Measurements from ENCODE around the gene ARHGEF17.
"Not testable (repeated sequence)": the region's sequence is repeated elsewhere in the genome, so short reads cannot be mapped to it uniquely, and the experiment has no call there.

Gene ARHGEF17, protein sequence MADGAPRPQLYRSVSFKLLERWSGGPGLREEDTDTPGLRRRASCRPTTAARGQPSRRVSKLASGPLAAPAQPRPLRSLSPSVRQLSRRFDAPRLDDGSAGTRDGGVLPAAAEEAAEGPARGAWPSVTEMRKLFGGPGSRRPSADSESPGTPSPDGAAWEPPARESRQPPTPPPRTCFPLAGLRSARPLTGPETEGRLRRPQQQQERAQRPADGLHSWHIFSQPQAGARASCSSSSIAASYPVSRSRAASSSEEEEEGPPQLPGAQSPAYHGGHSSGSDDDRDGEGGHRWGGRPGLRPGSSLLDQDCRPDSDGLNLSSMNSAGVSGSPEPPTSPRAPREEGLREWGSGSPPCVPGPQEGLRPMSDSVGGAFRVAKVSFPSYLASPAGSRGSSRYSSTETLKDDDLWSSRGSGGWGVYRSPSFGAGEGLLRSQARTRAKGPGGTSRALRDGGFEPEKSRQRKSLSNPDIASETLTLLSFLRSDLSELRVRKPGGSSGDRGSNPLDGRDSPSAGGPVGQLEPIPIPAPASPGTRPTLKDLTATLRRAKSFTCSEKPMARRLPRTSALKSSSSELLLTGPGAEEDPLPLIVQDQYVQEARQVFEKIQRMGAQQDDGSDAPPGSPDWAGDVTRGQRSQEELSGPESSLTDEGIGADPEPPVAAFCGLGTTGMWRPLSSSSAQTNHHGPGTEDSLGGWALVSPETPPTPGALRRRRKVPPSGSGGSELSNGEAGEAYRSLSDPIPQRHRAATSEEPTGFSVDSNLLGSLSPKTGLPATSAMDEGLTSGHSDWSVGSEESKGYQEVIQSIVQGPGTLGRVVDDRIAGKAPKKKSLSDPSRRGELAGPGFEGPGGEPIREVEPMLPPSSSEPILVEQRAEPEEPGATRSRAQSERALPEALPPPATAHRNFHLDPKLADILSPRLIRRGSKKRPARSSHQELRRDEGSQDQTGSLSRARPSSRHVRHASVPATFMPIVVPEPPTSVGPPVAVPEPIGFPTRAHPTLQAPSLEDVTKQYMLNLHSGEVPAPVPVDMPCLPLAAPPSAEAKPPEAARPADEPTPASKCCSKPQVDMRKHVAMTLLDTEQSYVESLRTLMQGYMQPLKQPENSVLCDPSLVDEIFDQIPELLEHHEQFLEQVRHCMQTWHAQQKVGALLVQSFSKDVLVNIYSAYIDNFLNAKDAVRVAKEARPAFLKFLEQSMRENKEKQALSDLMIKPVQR (N-terminal part only)

DNA sequence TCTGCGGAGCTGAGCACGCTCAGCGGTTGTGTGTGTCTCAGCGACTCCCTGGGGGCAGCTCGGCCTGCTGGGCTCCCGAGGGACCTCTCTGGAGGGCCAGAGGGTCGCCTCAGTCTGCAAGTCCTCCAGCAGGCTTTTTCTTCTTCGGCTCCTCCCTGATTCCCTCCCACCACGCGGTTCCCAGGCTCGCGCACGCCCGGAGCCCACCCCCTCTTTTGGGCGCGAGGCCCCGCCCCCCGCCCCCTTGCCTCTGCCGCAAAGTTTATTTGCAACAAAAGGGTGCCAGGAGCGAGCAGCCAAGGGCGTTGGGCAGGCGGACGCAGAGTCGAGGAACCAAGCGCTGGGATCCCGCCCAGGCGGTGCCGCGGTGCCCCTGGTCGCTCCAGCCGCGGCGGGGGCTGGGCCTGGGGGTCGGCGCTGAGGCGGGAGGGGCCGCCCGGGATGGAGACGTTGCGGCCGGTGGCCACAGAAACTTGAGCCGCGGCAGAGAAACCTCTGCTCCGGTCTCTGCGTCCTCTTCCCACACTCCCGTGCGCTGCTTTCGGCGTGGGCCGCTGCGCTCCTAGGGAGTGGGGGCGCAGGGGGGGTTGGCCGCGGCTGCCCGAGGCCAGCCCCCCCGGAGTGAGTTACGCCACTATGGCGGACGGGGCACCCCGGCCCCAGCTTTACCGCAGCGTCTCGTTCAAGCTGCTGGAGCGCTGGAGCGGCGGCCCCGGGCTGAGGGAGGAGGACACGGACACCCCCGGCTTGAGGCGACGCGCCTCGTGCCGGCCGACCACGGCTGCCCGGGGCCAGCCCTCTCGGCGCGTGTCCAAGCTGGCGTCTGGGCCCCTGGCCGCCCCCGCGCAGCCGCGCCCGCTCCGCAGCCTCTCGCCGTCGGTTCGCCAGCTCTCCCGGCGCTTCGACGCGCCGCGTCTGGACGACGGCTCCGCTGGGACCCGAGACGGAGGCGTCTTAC is at the start of gene ARHGEF17:
Gene ARHGEF17, plus strand, starts transcription at position 274 of the 958 bp plus-strand sequence. Its CDS starts 363 bp downstream, at position 637.
- in situ Hi-C loops (cut with MboI; ENCODE audit: low sequenced_read_pairs) = no loop called here

DNA sequence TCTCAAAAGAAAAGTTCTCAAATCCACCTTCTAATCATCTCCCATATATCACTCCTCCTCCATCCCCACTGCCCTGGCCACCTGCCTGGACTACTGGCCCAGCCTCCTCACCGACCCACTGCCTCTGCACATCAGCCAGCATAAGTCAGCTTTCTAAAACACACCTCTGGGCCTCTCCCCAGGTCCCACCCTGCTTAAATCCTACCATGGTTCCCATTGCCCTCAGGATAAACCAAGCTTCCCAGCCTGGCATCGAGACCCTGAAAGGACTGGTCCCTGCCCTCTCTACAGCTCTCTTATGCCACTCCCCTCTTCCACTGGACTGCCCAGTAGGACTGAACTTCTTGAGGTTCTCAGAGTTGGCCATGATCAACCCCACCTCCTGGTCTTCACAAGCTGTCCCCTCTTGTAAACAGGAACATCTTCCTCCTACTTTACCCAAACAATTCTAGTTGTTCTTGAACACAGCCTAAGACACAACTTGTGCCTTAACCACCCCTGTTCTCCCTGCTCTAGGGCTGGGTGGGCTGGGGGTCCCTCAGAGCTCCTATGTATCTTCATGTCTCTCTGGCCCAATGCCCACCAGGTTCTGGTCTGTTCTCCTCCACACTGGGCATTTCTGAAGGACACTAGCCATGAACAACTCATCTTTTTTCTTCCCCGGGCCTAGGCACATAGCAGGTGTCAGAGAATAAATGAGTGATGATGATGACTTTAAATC is 48.5 kb upstream of the ARHGEF17 start:
- in situ Hi-C loops (cut with MboI; ENCODE audit: low sequenced_read_pairs) = no loop called here

DNA sequence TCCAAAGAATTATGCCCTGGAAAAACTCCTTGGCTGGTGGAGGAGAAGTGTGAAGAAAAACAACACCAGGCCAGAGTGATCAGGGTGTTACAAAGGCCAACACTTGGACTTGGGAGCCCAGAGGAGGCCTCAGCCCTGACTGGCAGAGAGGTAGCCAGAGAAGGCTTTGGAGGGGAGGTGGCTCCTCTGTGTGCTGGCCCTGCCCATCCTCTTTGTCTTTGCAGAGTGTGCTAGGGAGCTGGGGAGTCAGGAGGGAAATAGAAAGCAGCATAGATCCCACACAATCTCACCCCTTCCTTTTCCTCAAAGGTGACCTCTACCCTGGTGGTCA is 48.0 kb upstream of the ARHGEF17 start:
- in situ Hi-C loops (cut with MboI; ENCODE audit: low sequenced_read_pairs) = no loop called here

DNA sequence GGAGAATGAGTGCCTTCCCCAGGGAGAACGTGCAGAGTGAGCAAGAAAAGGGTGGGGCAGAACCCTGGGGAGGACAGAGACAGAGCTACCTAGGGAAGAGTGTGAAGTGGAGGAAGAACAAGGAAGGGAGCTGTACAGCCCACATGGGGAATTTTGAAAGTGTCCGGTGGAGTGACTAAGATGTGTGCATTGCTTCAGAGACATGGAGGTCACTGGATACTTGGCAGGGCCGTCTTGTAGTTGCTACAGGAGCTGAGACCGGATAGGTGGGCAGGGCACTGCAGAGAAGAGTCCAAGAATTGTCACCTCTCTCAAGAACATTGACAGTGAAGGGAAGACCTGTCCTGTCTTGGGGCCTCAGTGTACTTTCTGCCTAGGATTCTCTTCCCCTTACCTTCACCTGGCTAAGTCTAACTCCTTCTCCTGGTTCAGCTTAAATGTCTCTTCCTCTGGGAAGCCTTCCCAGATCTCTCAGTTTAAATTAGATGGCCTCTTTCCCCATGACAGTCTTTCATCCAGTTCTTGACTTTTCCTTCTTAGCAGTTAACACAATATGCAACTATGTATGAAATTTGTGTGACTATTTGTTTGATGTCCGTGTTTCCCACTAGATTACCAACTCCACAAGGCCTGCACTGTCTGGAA is 45.1 kb upstream of the ARHGEF17 start:
- in situ Hi-C loops (cut with MboI; ENCODE audit: low sequenced_read_pairs) = no loop called here

DNA sequence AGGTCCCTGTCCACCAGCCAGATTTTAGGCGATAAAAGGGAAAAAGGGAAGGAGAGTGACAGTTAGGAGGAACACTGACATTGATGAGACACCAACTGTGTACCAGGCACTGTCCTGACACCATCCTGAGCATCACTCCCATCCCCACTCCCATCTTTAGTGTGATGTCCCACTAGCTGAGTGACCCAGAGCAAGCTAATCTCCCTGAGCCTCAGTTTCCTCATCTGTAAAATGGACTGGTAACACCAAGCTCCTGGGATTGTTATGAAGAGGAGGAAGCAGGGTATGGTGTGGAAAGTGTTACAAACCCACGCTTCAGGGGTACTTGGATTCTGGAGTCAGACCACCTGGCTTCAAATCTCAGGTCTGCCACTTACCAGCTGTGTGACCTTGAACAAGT is 44.4 kb upstream of the ARHGEF17 start:
- in situ Hi-C loops (cut with MboI; ENCODE audit: low sequenced_read_pairs) = no loop called here

DNA sequence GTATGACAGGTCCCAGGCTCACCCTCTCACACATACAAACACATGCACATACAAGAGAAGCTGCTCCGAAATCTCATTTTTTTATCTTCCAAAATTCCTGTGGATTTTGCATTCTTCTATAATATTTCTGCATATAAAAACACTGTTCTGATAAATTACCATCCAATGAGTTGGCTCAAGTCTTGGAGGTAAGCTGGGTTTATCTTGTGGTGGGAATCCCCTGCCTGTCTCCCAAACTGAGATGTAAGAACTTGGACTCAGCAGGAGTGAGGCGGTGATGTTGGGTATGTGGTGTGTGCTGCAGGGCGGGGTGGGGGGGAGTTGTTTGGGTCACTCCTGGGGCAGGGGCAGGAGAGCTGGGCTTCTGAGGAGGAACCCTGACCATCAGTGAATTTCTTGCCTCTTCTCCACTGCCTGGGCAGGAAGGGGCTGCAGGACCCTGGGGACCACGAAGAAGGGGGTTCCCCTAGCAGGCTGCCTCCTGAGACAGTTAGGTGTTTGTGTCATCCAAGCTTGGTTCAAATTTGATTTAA is 42.7 kb upstream of the ARHGEF17 start:
- in situ Hi-C loops (cut with MboI; ENCODE audit: low sequenced_read_pairs) = no loop called here

DNA sequence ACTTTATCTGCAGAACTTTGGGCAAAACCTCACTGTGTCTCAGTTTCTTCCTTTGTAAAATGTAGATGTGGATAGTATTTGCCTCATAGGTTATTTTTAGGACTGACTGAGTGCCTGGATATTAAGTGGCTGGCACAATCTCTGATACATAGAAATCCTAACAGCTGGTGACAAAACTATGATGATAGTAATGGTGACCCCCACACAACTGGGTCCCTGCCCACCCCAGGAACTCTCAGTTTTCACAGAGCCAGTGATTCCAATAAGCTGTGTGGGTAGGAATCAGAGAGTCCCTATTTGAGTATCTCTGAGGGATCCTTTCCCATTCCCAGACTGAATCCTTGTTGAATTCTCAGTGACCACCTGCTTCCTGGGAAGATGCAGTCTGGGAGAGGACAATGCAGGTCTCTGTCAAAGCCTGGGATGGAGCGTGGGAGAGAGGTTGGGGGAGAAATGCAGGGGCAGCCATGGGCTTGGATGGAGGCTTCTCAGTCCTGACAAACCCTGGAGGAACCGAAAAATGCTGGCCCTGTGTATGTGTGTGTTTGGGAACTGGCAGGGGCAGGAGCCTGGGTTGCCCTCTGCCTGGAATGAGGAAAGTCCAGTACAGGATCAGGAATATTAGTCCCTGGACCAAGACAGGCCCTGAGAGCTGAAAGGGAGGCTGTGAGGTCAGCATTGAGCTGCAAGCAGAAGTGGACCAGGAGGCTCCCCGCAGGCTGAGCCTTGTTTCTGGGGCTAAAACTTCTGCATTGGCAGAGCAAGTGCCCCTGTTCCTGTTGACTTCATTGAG is 42.0 kb upstream of the ARHGEF17 start:
- in situ Hi-C loops (cut with MboI; ENCODE audit: low sequenced_read_pairs) = no loop called here

DNA sequence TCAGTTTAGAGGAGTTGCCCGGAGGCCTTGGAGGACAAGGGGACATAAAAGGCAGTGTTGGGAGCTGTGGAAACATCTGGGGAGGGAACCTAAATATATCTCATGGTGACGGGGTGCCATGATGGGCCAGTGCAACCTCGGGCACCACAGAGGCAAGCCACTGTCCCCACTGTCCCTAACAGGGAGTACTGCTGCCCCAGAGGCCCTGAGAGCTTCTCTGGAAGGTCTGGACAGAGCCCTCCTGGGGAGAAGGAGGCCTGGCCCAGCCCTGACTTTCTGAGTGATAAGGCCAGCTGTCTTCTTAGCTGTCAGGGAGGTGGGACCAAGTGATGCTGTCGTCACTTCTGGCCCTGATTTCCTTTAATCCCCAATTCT is 41.4 kb upstream of the ARHGEF17 start:
- in situ Hi-C loops (cut with MboI; ENCODE audit: low sequenced_read_pairs) = no loop called here

DNA sequence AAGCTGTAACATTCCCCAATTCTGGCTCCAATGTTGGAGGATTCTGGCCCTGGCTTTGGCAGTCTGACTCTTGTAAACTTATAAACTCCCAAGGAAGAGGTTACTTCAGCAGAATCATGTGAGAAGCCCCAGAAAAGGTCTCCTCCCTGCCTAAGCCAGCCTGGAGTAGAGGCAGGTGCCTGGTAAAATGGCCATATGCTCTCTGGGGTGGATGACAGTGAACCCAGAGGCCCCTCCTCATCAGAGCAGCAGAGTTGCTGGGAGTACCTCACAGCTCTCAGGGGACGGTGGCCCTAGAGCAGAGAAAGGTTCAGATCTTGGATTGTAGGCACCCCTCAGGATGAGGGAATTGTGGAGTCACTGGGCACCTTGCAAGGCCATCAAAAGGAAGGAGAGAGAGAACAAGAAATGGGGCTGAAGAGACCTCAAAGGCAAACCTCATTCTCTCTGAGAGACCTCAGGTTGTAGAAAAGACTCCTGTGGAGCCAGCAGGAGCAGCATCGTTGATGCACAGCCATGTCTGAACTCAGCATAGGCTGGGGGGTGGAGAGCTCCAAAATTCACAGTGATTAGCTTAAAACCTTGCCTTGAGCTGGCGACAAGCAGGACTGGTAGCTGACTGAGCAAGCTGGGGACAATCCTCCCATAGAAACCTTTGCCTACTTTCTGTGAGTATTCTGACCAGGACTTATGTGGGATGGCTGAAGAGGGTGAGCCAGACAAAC is 40.8 kb upstream of the ARHGEF17 start:
- in situ Hi-C loops (cut with MboI; ENCODE audit: low sequenced_read_pairs) = no loop called here

DNA sequence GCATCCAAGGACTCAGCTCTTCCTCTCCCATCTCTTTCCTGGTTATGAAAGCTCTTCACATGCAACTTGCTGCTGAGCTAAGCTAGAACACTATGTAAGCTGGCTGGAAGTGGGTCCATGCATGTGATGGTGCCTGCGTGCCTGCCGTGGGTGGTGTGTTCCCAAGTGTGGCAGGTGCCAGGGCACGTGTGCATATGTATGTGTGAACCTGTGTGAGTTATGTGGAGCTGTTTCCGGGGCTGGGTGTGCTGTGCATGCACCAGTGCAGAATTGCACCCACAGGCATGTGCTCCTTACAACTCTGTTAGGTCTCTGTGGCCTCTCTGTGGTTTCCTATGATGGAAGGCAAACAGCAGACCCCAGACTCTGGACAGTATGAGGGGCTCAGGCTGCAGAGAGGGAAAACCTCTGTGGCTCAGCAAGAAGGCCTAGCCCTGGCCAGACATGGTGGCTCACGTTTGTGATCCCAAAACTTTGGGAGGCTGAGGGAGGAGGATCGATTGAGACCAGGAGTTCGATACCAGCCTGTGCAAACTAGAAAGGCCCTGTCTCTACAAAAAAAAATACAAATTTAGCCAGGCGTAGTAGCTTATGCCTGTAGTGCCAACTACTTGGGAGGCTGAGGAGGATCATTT is 40.1 kb upstream of the ARHGEF17 start:
- in situ Hi-C loops (cut with MboI; ENCODE audit: low sequenced_read_pairs) = no loop called here

DNA sequence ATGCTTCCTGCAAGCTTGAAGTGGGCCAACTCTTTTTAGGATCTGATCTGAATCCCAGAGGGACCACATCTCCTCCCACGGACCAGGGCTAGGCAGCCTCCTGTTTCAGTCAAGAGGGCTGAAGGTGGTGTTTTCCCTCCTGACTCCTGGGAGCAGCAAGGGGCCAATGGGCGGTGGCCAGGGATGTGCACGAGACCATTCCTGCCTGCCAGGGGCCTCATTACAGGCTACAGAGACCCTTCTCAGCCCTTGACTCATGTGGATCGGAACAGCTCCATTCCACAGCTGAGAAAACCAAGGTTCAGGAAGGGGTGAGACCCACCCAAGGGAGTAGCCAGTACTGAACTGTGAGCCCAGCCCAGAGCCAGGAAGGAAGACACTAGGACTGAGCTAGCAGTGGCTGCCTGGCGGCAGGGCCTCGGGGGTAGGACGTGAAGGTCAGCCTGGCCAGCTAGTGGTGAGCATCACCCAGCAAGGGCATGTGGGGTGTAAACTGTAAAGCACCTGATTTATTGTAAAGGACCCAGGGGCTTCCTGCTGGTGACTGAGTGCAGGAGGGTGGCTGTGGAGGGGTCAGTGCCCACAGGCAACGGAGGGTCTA is 39.3 kb upstream of the ARHGEF17 start:
- in situ Hi-C loops (cut with MboI; ENCODE audit: low sequenced_read_pairs) = no loop called here

DNA sequence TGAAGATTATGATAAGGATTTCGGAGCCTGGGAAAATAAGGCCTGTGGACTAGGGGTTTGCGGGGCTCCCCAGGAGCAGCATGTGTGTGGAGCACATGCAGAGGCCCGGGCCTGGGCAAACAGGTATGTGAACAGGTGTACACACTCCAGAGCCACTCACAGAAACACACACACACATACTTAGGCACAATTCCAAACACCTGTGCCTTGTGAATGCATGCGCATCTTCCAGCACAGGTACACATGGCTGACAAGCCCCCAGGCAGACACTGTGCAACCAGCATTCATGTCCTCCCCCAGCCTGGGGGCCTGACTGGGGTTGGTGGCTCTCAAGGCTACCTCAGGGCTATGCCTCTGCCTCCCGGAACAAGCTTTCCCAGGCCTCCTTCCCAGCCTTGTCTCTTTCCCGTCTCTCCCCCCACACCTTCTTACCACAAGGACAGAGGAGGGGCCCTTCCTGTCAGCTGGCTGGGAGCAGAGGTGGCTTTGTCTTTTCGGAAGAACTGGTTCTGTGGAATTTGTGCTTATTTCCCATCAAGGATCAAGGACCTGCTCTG is 38.5 kb upstream of the ARHGEF17 start:
- in situ Hi-C loops (cut with MboI; ENCODE audit: low sequenced_read_pairs) = no loop called here

DNA sequence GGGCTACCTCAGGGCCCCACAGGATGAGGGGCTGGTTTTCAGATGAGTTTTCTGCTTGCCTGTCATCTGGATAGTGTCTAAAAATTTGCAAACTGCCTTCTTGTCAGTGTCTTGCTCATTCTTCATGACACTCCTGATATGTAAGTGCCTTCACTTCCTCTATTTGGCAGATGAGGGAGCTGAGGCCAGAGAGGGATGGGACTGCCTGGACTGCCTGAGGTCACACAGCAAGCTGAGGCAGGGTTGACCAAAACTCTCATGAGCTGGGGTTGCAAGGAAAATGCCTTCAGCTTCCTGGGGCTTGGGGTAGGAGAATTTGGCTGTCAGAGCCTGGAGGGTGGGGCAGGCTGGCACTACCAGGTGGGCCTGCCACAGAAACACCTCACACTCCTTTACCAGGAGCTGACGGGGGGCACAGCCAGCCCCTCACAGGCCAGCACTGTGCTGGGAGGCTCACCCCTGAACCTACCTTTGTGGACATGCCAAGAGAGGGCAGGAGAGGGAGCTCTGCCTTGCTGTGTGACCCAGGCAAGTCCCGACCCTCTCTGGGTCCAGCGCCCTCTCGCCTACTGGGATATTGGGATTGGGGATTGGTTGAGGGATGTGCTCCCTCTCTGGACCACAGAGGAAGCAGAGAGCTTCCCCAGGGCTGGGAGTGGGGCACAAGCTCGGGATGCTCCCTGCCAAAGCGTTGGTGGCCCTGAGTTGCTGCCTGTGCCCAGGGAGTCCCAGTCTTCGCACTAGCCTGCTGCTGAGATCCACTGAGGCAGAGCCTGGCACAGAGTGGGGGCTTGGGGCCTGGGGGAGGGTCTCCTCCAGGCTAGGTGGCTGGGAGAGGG is 37.8 kb upstream of the ARHGEF17 start:
- in situ Hi-C loops (cut with MboI; ENCODE audit: low sequenced_read_pairs) = no loop called here

DNA sequence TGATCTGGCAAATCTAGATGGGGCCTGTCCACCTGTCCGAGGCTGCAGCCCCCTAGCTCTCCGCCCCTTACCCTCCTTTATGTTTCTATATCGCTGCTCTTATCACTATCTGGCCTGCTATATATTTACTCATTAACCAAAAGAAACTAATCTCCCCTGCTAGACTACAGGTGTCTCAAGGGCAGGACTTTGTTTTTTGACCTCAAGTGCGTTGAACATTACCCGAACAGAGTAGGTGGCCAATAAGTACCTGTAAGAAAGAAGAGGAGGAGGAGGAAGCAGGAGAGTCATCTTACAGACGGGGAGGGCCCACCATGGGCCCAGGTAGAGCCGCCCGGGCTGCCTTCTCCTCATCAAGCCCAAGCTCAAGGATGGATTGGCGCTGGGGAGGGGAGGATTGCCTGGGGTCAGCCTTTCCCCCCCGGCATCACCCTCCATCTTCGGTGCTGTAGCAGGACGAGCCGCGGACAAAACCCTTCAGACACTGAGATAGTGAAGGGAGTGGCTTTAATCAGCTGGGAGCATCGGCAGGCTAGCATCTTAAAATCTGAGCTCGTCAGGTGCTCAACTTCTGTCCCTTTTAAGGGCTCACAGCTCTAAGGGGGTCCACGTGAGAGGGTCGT is 37.1 kb upstream of the ARHGEF17 start:
- in situ Hi-C loops (cut with MboI; ENCODE audit: low sequenced_read_pairs) = no loop called here

DNA sequence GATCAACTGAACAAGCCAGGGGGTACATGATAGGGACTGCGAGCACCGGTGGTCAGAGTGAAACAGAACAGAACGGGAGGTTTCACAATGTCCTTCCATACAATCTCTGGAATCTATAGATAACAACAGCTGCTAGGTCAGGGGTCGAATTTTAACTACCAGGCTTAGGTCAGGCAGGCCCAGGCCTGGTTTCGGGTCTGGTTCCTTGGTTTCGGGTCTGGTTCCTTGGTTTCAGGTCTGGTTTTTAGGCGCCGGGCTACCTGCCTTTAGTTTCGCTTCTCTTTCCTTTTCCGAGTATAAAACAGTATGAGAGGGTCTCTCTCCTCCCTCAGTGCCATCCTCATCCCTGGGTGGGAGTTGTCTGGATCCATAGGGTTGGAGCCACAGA is 36.6 kb upstream of the ARHGEF17 start:
- in situ Hi-C loops (cut with MboI; ENCODE audit: low sequenced_read_pairs) = not testable (repeated sequence)

All from HL-60/S4 treated with retinoic acid at 250 ng/mL for 4 days and 3 days (cell line).